SU-DHL-6 (cell line): ENCODE measurements around the gene ZMYND8.

ENCODE experiments used
- EZH2phosphoT487 ChIP-seq: fragments of 200-600 bp; sonication (generic), shearing (Covaris generic); conservative IDR thresholded peaks from 2 replicates; pipeline ENCODE4 v1.6.1; 2018; ENCODE audit warnings: mild to moderate bottlenecking, antibody characterized with exemption, low read length, moderate library complexity, mixed read lengths
- TF ChIP-seq, protein P1 (sequence below): fragments of 200-600 bp; sonication (generic); IDR thresholded peaks from one replicate; pipeline ENCODE4 v1.5.1; 2017; ENCODE audit warnings: antibody characterized with exemption, mild to moderate bottlenecking, low read length, moderate library complexity; ENCODE audit not compliant: insufficient read depth, poor library complexity, severe bottlenecking

DNA sequence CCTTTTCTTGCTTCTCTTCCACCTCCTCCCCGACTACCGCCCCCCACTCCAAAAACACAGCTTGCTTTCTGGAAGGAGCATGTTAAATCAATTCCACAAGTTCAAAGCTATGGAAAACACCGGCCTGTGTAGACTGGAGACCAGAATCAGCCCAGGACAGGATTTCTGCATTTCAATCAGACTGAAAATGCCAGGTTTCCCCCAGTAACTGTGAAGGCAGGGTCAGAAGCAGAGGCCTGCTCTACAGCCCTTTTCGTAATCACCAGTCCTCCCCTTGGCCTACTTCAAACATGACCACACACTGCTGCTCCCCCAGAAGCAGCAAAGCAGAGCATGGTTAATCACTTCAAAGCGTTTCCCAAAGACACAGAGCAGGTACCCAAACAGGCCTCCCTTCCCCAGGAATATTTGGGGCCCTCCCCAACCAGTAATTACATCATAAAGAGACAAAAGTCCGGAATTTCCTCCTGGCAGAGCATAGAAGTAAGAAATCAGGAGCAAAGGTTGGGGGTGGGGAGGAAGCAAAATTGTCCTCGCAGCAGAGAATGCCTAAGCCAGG is 38.4 kb downstream of the ZMYND8 start:
- TF ChIP-seq, protein P1, sequence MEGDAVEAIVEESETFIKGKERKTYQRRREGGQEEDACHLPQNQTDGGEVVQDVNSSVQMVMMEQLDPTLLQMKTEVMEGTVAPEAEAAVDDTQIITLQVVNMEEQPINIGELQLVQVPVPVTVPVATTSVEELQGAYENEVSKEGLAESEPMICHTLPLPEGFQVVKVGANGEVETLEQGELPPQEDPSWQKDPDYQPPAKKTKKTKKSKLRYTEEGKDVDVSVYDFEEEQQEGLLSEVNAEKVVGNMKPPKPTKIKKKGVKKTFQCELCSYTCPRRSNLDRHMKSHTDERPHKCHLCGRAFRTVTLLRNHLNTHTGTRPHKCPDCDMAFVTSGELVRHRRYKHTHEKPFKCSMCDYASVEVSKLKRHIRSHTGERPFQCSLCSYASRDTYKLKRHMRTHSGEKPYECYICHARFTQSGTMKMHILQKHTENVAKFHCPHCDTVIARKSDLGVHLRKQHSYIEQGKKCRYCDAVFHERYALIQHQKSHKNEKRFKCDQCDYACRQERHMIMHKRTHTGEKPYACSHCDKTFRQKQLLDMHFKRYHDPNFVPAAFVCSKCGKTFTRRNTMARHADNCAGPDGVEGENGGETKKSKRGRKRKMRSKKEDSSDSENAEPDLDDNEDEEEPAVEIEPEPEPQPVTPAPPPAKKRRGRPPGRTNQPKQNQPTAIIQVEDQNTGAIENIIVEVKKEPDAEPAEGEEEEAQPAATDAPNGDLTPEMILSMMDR, result no peak
- no peak for TF ChIP-seq EZH2phosphoT487
